ENCODE results near the gene WFIKKN1. TPM values are rescaled to one million over a fixed set of nuclear protein-coding genes. Genes with fewer than 3 reads are reported as not detected.

WFIKKN1 gene
- total and polyA plus RNA-seq, 2 of the 13 experiments (the other 11 are each of a cell fraction or from before 2014, with no cell fraction given), result 1.7 to 4.9 TPM

DNA sequence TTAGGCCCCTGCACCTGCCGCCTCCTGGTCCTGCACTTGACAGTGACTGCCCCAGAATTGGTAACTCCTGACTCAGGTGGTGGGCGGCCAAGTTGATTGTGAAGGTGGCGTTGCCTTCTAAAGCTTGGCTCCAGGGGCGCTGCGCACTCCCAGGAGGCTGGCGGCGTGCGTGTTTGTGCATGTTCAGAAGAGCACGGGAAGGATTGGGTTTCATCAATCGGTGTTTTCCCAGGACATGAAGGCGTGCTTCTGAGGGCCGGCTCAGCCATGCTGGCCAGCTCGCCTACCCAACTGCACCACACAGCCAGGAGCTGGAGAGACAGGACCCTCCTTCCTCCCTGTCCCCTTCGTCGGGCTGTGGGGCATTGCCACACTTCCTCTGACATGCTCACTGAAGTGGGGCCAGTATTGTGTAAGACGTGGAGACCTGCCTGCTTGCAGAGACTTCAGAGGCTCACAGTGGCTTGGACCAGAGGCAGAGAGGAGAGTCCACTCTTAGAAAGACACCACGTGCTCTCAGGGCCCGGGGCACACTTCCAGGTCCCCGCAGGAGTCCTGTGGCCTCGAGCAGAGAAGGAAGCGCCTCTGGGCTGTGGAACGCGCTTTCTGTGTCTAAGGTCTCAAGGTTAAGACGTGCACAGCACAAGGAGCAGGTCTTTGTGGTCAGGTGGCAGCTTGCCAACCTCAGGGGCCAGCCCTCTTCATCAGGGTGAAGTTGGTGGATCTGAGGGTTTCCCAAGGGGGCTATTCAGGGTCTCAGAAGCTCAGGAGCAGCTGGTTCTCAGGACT lies 38.1 kb upstream of the WFIKKN1 start (continued):
- TF ChIP-seq, protein P1, sequence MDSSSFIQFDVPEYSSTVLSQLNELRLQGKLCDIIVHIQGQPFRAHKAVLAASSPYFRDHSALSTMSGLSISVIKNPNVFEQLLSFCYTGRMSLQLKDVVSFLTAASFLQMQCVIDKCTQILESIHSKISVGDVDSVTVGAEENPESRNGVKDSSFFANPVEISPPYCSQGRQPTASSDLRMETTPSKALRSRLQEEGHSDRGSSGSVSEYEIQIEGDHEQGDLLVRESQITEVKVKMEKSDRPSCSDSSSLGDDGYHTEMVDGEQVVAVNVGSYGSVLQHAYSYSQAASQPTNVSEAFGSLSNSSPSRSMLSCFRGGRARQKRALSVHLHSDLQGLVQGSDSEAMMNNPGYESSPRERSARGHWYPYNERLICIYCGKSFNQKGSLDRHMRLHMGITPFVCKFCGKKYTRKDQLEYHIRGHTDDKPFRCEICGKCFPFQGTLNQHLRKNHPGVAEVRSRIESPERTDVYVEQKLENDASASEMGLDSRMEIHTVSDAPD (CRISPR knock-in tag; IDR thresholded peaks at IDR 0.05), result no peak
- TF ChIP-seq MED8 (CRISPR knock-in tag; IDR thresholded peaks at IDR 0.05; ENCODE audit: insufficient replicate concordance) (peak; percentile 31), GABPA (IDR thresholded peaks at IDR 0.05; ENCODE audit: low read depth, low read length) (no peak), GABPA (CRISPR knock-in tag; IDR thresholded peaks at IDR 0.05; ENCODE audit: low read depth) (0 out of 2 replicates have a peak, but pooled peaks have one; percentile 16), ZNF496 (CRISPR knock-in tag; IDR thresholded peaks at IDR 0.05; ENCODE audit: insufficient replicate concordance) (no peak), SP140L (CRISPR knock-in tag; IDR thresholded peaks at IDR 0.05; ENCODE audit: borderline replicate concordance) (no peak), TGIF2 (CRISPR knock-in tag; IDR thresholded peaks at IDR 0.05) (peak; percentile 66; the same call in 1 of the 2 replicates), GPN1 (CRISPR knock-in tag; IDR thresholded peaks at IDR 0.05; ENCODE audit: borderline replicate concordance) (no peak), JUNB (CRISPR knock-in tag; IDR thresholded peaks at IDR 0.05; ENCODE audit: borderline replicate concordance) (no peak), ZNF678 (CRISPR knock-in tag; IDR thresholded peaks at IDR 0.05) (no peak), SP1 (IDR thresholded peaks at IDR 0.05) (no peak), SP1 (CRISPR knock-in tag; IDR thresholded peaks at IDR 0.05) (no peak), ZNF230 (CRISPR knock-in tag; IDR thresholded peaks at IDR 0.05) (no peak), GATAD2A (CRISPR knock-in tag; IDR thresholded peaks at IDR 0.05) (peak; percentile 73), ZBTB7A (CRISPR knock-in tag; IDR thresholded peaks at IDR 0.05) (0 out of 2 replicates have a peak, but pooled peaks have one; percentile 35), ZNF121 (CRISPR knock-in tag; IDR thresholded peaks at IDR 0.05) (peak; percentile 72), MZF1 (CRISPR knock-in tag; IDR thresholded peaks at IDR 0.05; ENCODE audit: borderline replicate concordance) (no peak), RORA (CRISPR knock-in tag; IDR thresholded peaks at IDR 0.05) (no peak), RNF2 (conservative IDR thresholded peaks at IDR 0.05; ENCODE audit: low read depth) (0 out of 2 replicates have a peak, but pooled peaks have one; percentile 25), REXO4 (CRISPR knock-in tag; IDR thresholded peaks at IDR 0.05; ENCODE audit: borderline replicate concordance) (peak; percentile 72; the same call in 1 of the 2 replicates), ZHX1 (CRISPR knock-in tag; IDR thresholded peaks at IDR 0.05; ENCODE audit: low read depth) (0 out of 2 replicates have a peak, but pooled peaks have one; percentile 38), ZNF224 (CRISPR knock-in tag; IDR thresholded peaks at IDR 0.05) (no peak)
- TF ChIP-seq, protein P2, sequence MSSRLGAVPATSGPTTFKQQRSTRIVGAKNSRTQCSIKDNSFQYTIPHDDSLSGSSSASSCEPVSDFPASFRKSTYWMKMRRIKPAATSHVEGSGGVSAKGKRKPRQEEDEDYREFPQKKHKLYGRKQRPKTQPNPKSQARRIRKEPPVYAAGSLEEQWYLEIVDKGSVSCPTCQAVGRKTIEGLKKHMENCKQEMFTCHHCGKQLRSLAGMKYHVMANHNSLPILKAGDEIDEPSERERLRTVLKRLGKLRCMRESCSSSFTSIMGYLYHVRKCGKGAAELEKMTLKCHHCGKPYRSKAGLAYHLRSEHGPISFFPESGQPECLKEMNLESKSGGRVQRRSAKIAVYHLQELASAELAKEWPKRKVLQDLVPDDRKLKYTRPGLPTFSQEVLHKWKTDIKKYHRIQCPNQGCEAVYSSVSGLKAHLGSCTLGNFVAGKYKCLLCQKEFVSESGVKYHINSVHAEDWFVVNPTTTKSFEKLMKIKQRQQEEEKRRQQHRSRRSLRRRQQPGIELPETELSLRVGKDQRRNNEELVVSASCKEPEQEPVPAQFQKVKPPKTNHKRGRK (CRISPR knock-in tag; IDR thresholded peaks at IDR 0.05), result no peak
- TF ChIP-seq, protein P3, sequence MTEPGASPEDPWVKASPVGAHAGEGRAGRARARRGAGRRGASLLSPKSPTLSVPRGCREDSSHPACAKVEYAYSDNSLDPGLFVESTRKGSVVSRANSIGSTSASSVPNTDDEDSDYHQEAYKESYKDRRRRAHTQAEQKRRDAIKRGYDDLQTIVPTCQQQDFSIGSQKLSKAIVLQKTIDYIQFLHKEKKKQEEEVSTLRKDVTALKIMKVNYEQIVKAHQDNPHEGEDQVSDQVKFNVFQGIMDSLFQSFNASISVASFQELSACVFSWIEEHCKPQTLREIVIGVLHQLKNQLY (CRISPR knock-in tag; IDR thresholded peaks at IDR 0.05), result peak; percentile 23; the same call in 1 of the 2 replicates
